SK-N-SH treated with all-trans-retinoic acid at 6 μM for 48 hours (cell line): Measurements from ENCODE around the gene YJU2.
"Not testable (repeated sequence)": the region's sequence is repeated elsewhere in the genome, so short reads cannot be mapped to it uniquely, and the experiment has no call there.

Experiments
- ISL1 ChIP-seq: fragments of 250-450 bp; sonication (Bioruptor Pico); IDR thresholded peaks from 2 replicates; pipeline ENCODE4 v2.1.2; 2022; ENCODE audit warnings: mild to moderate bottlenecking, moderate library complexity
- PATZ1 ChIP-seq: fragments of 250-450 bp; sonication (Bioruptor Pico); IDR thresholded peaks from 2 replicates; pipeline ENCODE4 v1.8.0; 2020; ENCODE audit warnings: mild to moderate bottlenecking, moderate library complexity, borderline replicate concordance
- RARB ChIP-seq: fragments of 250-450 bp; sonication (Bioruptor Pico); IDR thresholded peaks from 2 replicates; pipeline ENCODE4 v1.8.0; 2021; ENCODE audit warnings: mild to moderate bottlenecking, moderate library complexity
- ZC3H10 ChIP-seq: fragments of 250-450 bp; sonication (Bioruptor Pico); IDR thresholded peaks from 2 replicates; pipeline ENCODE4 v1.5.1; 2021; ENCODE audit warnings: mild to moderate bottlenecking, moderate library complexity
- ZFP3 ChIP-seq: fragments of 250-450 bp; sonication (Bioruptor Pico); IDR thresholded peaks from 2 replicates; pipeline ENCODE4 v1.5.0; 2020; ENCODE audit warnings: mild to moderate bottlenecking, moderate library complexity
- ZFP30 ChIP-seq: fragments of 450-650 bp; formaldehyde crosslinking; IDR thresholded peaks from 2 replicates; pipeline ENCODE4 v1.5.0; 2022; ENCODE audit warnings: mild to moderate bottlenecking, moderate library complexity
- ZNF565 ChIP-seq: fragments of 450-650 bp; formaldehyde crosslinking; conservative IDR thresholded peaks from 2 replicates; pipeline ENCODE4 v1.5.0; 2020; ENCODE audit warnings: low read depth, mild to moderate bottlenecking, moderate library complexity
- ZNF70 ChIP-seq: fragments of 450-650 bp; formaldehyde crosslinking; IDR thresholded peaks from 2 replicates; pipeline ENCODE4 v1.5.0; 2020; ENCODE audit warnings: mild to moderate bottlenecking, moderate library complexity
- ZNF8 ChIP-seq: fragments of 450-650 bp; formaldehyde crosslinking; IDR thresholded peaks from 2 replicates; pipeline ENCODE4 v1.5.0; 2020; ENCODE audit warnings: mild to moderate bottlenecking, moderate library complexity

GRCh38 chr19:4237510-4237909 lies 9.4 kb upstream of the YJU2 start:
- not testable (repeated sequence) for TF ChIP-seq ZFP3 (CRISPR knock-in tag); ZNF70 (CRISPR knock-in tag); ISL1 (CRISPR knock-in tag); PATZ1 (CRISPR knock-in tag); ZFP30 (CRISPR knock-in tag); ZNF8 (CRISPR knock-in tag); ZC3H10; ZNF565 (CRISPR knock-in tag); RARB (CRISPR knock-in tag)
